GM21786 (cell line): ENCODE measurements around the gene SLMAP.

Experiments used
- ATAC-seq: cut with Tn5 transposase; IDR thresholded peaks from one replicate; pipeline ENCODE4 v1.9.1; 2021; ENCODE audit not compliant: unreplicated experiment

The SLMAP gene

GRCh38 chr3:57755741-57756527, at the start of gene SLMAP:
SLMAP (plus strand) TSS chr3:57756309; CDS start chr3:57757652, 1,343 bp downstream.
- peak; percentile 93 for ATAC-seq

DNA sequence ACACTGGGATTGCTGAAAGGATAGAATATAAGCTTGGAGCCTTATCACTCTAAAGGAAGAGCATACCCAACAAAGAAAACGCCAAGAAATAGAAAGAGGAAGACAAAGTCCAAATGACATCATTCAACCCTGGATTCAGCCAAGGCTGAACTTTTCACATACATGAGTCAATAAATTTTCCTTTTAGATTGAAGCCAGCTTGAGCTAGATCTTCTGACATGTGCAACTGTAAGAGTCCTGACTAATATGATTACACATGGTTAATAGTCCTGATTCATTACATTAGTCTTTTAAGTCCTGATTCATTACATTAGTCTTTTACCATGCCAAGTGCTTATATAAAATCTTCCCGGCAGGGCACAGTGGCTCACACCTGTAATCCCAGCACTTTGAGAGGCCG, 49.6 kb upstream of the SLMAP start:
- ATAC-seq = no peak

DNA sequence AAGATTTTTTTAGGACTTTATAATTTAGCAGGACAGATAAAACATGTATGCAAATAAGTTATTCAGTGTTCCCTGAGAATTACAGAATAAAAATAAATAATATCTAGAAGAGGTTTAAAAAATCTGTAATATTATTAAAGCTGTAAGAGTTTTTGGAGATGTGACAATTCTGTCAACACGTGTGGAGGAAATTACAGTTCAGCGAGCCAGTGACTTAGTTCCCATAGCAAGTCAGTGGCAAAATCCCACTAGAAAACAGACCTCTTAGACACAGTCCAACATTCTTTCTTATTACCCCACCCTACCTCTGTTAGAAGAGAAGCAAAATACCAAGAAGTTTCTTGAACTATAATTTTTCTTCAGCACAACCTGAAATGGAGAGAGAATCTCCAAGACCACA, 47.1 kb upstream of the SLMAP start:
- ATAC-seq = no peak

DNA sequence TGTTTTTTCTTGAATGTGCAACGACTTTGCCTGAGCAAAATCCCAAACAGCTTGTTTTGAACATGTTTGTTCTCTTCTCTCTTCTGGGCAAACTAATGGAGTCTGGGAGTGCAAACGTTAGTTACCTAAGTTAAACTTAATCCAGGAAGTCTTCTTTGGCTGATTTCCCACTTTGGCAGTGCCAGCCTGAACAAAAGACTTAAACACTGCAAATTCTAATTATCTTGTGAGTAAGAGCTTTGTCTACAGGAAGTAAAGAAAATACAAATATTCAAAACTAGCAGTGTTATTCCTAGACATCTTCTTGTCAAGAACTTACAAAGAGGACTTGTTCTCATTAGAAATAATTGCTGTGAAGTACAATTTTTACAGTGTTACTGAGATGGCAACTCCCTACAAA, 46.5 kb upstream of the SLMAP start:
- ATAC-seq = no peak

GRCh38 chr3:57715686-57716085, 40.4 kb upstream of the SLMAP start:
- no peak for ATAC-seq

DNA sequence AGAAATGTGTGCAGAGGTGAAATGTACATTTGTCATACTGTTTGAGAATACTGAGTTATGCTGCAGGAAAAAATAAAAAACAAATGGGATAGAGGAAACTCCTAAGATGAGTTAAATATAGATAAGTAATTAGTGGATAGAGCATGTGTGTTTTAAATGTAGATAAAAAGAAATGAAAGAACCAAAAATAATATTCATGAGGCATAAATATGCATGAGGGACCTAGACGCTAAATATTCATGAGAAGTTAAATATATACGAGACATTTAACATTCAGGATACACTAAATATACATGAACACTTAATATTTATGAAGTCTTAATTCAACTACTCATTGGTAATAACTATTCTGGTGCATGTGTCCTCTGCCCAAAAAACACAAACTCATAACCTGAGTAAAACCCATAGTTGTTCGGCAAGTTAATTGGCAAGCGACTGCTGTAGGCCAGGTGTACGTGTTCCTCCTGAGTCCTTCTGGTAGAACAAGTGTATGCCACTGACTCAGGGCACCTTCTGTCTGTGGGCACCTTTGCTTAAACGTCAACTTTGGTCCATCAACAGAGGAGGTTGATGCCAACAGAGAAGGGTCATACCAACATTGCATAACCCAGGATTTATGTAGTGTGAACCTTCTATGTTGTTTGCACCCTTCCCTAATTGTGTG, 38.8 kb upstream of the SLMAP start:
- ATAC-seq = no peak

GRCh38 chr3:57718118-57718517, 38.0 kb upstream of the SLMAP start:
- no peak for ATAC-seq

DNA sequence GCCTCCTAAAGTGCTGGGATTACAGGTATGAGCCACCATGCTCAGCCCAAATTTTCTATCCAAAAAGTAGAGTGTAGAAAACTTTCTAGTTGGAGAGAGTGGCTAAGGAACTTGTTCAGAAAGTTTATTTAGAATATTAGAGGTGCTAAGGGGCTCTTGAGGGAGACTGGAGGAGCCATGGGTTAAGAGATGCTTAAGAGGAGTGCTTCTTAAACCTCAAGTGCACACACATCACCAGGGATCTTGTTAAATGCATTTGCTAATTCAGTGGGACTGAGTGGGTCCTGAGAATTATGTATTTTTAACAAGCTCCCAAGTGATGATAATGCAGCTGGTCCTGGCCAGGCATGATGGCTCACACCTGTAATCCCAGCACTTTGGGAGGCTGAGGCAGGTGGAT, 29.7 kb upstream of the SLMAP start:
- no peak for ATAC-seq

GRCh38 chr3:57727106-57727505, 29.0 kb upstream of the SLMAP start:
- ATAC-seq = no peak

- no peak for ATAC-seq
Measured at GRCh38 chr3:57729334-57730045, 26.6 kb upstream of the SLMAP start.

- no peak for ATAC-seq
Measured at GRCh38 chr3:57730682-57731081, 25.4 kb upstream of the SLMAP start.

GRCh38 chr3:57731311-57731710, 24.8 kb upstream of the SLMAP start:
- ATAC-seq = no peak

DNA sequence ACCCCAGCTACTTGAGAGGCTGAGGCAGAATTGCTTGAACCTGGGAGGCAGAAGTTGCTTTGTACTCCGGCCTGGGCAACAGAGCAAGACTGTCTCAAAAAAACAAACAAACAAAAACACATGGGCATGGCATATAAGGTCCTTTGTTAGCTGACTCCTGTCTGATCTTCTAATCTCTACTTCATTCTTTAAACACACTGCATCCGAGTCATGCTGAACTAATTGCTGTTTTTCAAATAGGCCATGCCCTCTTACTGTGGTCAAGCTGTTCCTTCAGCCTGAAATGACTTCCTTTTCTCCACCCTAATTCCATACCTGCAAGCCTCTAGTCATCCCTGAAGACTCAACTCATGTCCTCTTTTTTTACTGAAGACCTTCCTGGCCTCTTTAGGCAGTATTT, 22.3 kb upstream of the SLMAP start:
- no peak for ATAC-seq

DNA sequence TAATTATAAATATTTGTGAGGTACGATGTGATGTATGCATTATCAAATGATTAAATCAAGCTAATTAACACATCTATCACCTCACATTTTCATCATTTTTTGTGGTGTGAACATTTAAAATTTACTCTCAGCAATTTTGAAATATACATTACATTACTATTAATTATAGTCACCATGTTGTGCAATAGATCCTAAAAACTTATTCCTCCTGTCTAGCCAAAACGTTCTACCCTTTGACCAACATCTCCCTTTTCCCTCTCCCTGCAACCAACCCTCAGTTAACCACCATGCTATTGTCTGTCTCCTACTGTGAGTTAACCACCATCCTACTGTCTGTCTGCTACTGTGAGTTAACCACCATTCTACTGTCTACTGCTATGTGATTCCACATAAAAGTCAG, 20.7 kb upstream of the SLMAP start:
- no peak for ATAC-seq

- no peak for ATAC-seq
Measured at GRCh38 chr3:57737840-57738239, 18.3 kb upstream of the SLMAP start.

DNA sequence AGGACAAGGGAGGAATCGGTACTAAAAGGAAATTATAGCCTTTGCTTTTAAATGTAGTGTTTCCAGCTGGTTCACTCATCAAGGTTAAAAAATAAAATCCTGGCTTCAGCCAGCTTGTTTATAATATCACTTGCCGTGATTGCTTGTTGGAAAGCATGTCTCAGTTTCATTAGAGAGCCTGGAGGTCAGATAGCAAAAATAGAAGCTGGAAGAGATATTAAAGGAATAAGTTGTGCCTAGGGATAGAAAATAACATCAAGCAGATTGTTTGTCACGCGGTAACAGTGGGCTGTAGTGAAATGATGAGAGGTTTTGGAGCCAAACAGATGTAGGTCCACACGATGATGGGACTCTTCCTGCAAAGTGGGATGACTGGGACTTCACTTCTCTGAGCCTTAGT, 17.7 kb upstream of the SLMAP start:
- ATAC-seq = no peak

- no peak for ATAC-seq
Measured at GRCh38 chr3:57740027-57740426, 16.1 kb upstream of the SLMAP start.

GRCh38 chr3:57743496-57743895, 12.6 kb upstream of the SLMAP start:
- no peak for ATAC-seq

DNA sequence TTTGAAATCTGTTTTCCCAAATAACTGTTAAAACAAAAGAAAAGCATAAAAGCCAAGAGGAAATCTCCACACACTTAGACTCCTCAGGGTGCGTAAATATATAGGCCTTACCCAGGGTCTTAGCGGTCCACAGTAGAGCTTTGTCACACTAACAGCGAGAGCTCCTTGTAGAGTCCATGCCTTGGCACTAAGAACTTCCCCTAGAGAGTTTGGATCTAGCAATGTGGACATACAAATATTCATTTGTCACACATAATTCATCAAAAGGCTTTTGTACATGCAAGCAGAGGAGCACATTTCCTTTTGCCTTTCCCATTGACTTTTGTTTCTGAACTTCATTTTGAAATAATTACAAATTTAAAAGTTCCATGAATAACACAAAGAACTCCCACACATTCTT, 11.0 kb upstream of the SLMAP start:
- ATAC-seq = no peak

DNA sequence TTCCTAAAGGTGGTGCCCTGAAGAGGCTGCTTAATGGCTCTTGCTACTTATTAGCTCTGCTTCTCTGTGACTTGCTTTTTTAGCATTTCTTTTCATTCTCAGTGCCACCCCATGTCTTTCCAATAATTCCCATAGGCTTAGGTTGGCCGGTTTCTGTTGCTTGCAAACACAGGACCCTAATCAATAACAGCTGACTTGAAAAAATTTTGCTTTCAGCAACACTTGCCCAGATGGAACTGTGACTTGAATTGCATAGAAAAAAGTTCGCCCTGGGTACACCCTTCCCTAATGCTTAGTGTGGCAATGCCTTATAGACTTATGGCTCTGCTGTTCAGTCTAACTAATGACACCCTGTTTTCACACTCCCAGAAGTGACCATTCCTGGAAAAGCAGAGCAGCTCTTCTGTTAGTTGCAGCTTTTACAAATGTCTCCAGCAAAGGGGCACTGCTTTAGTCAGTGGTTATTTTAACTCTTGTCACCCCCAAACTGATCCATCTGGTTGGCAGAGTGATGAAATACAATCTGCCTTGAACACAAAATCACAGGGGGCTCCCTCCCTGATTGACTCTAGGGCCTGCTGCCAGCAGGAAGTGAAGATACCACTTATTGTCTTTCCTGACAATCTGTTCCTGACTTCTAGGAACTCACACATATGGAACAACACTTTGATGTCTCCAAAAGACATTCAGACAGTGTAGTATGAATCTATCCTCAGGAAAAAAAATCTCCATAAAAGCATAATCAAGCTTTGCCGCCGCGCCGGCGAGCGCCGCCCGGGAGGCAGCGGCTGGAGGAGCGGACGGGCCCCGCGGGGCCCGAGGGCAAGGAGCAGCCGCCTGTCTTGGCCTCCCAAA, 9.7 kb upstream of the SLMAP start:
- no peak for ATAC-seq

DNA sequence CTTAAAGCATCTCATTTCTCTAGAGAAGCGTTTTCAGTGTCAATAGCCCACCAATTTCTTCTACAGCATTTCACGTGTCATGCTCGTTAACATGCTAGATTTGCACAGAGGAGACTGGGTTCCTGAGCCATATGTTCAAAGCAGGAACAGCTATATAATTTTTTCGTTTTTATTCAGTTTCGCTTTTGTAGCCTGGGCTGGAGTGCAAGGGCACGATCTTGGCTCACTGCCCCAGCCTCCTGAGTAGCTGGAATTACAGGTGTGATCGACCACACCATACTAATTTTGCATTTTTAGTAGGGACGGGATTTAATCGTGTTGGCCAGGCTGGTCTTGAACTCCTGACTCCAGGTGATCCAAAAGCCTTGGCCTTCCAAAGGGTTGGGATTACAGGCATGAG, 6.6 kb upstream of the SLMAP start:
- no peak for ATAC-seq
